ENCODE data around the gene UBXN10.

GRCh38 chr1:20174937-20175666 lies 10.8 kb upstream of the UBXN10 start:
- TF ChIP-seq CTCF (IDR thresholded peaks at IDR 0.05): no peak
- no peak for TF ChIP-seq POLR2A (IDR thresholded peaks at IDR 0.05)
- TF ChIP-seq POLR2AphosphoS5 (IDR thresholded peaks at IDR 0.05): no peak

Data from breast epithelium (tissue), 3 donors.